Measurements from ENCODE around the gene CD177.
"Not testable (repeated sequence)": the region's sequence is repeated elsewhere in the genome, so short reads cannot be mapped to it uniquely, and the experiment has no call there.

Gene CD177

DNA sequence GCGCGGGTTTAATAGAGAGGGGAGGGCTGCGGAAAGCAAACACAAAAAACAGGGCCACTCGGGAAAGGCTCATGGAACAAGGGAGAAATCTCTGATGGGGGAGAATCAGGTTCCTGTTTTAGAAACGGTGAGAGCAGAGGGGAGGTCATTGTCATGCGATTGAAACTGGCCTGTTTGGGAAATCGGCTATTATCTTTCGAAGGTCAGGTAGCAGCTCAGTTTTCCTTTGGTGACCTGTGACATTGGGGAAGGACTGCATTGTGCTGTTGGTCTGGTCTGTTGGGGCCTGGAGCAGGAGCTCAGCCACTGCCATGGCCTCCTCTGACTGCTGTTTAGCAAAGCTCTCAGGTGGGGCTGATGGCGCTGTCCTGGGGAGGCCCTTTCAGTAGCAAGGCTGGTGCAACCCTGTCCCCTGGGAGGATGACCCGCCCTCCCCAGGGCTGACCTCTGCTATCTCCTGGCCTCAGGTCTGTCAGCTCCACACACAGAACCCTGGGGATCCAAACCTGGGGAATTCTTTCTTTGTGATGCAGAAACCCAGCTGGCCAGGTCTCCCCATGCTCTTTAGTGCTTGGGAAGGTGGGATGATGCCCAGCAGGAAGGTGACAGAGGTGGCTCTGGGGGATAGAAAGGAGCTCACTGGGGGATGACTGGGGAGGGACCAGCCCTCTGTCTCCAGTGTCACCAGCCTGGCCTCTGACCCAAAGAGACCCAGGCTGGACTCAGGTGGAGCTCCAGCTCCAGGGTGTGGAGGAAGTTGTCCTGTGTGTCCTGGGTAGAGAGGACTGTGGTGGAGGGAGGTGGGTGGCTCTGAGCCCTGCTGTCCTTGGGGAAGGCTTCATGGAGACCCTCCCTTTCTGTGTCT, 21.2 kb upstream of the CD177 start:
- no peak for DNase-seq

DNA sequence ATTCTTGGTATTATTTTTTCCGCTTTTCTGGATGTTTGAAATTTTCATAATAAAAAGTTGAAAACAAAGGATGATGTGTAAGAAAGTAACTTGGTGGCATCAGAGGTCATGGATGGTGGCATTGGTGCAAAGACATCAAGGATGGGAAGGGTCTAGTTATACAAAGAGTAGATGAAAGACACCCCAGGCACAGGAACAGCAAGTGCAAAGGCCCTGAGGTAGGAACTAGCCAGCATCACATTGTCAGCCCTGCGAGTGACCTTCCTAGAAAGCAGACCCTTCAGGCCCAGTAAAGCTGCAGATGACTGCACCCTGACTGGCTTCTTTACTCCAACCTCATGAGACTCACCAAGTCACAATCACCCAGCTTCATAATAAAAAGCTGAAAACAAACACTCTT, 17.0 kb upstream of the CD177 start:
- DNase-seq, result not testable (repeated sequence)

DNA sequence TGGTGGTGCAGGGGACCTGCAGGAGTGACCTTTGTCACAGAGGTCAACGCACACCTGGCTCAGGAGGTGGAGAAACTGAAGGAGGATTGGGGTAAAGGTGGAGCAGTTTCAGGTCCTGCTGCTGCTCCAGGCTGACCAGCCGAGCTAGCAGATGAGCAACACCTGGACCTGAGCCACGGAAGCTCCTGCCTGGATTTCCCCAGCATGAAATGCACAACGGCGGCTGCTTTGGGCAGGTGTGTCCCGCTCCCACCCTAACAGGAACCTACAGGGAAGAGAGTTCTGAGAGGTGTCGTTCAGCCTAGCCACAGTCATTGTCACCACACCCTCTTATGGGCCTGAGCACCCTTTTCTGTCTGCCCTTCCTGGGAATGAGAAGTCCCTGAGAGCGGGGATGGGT, 15.7 kb upstream of the CD177 start:
- no peak for DNase-seq

DNA sequence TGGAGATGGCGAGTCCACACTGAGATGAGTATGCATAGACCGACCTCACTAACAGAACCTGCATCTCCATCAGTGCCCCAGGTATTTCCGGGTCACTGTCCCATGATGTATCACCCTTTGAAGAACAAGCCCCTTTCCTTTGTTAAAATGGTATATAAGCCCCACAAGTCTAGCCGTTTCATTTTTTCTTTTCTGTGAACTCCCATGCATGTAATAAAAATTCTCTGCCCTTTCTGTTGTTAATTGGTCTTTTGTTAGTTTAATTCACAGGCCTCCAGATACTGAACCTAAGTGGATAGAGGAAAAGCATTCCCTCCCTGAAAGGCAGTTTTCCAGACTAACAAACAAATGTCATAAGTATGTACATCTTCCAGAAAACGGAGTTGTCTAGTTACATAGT, 15.0 kb upstream of the CD177 start:
- no peak for DNase-seq

DNA sequence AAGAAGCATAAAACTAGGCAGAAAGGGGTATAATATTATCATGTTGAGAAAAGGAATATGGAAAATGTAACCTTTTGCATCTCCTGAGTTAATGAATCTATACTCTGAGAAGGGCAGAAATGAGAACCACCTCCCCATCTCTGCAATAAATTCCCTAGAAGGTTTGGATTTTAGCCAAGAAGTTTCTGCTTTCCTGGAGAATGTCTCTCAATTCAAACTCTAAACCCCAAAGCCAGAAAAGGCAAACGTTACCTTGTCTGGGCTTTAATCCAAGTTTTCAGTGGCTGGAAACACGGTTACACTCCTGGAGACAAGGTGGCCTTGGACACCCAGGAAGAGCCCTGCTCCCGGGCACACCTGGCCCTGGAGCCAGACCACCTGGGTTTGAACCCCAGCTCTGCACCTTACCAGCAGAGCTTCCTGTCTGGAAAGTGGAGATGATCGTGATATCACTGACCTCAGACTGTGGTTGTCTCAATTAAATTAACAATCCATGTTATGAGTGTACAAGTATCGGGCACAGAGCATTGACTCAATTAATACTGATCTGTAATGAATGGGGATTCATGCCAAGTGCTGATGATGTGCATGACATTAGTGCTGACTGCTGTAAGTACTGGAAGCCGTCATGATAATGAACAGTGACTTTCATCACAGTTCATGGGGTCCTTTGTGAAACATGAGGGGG, 14.1 kb upstream of the CD177 start:
- DNase-seq, result not testable (repeated sequence)

DNA sequence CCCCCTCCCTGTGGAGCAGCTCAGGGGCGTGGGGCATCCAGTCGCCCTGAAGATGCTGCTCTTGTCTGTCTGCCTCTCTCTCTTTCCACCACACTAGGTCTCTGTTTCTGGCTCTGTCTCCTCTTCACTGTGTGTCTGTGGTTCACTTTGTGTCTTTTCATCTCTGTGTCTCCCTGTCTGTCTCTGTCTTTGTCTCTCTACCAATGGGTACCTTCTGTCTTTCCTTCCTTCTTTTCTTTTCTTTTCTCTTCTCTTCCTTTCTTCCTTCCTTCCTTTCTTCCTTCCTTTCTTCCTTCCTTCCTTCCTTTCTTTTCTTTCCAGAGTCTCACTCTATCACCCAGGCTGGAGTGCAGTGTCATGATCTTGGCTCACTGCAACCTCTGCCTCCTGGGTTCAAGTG, 13.4 kb upstream of the CD177 start:
- DNase-seq, result not testable (repeated sequence)

DNA sequence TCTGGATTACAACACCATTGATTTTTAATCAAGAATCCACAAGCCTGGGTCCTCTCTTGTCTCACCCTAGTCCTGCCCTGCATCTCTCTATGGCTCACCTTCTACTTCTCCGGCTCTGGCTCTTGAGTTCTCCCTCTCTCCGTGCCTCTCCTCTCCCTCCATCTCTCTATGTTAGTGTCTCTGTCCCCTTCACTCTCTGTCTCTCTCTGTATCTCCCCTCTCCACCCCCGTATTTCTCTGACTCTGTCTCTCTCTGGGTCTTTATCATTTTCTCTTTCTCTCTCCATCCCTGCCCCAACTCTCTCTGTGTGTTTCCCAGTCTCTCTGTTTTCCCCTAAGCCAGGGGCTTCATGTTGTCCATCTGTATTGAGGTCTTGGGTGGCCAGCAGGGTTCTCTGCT, 12.4 kb upstream of the CD177 start:
- not testable (repeated sequence) for DNase-seq

DNA sequence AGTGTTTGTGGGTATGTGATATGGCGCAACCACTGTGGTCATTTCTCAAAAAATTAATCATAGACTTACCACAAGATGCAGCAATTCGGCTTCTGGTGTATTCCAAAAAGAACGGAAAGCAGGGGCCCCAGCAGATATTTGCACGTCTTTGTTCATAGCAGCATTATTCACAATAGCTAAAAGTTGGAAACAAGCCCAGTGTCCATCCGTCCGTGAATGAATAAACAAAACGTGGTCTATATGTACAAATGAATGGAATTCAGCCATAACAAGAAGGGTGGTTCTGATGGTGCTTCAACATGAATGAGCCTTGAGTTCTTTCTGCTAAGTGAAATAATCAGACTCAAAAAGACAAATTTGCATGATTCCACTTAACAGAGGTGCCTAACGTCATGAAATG, 11.4 kb upstream of the CD177 start:
- not testable (repeated sequence) for DNase-seq

DNA sequence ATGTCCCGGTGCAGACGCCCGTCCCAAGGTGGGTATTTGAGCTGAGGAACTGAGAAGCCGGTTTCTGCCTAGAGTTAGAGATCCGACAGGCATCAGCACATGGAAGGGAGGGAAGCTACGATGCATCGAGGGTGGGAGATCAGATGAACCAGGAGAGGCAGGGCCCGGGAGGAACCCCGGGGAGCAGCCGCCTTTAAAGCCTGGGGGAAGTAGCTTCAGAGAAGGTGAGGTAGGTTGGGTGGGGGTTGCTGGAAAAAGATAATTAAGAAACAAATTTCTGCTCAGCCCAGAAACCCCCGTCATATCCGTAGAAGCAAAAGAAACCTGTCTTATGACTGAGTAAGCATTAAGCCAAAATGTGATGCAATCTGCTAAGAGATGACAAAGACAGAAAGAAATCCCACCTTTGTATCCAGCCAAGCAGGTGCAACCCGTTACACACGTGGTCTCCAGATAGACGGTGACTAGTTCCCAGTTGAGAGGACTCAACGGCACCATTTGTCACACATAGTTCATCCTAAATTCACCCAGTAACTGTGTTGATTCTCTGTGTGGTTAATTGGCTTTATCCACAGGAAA, 9.1 kb upstream of the CD177 start:
- not testable (repeated sequence) for DNase-seq

DNA sequence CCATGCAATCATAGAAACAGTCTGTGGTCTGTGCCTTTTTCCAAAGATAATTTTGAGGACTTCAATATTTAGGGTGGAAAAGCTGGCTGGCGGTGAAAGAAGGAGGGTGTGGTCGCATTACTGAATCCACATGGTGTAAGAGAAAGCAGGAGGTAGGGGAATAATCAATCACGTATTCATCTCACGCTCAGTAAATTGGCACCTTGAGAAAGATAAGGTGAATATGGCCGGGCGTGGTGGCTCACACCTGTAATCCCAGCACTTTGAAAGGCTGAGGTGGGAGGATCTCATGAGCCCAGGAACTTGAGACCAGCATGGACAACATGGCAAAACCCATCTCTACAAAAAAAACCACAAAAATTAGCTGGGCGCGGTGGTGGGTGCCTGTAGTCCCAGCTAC, 3.7 kb upstream of the CD177 start:
- DNase-seq, result not testable (repeated sequence)

DNA sequence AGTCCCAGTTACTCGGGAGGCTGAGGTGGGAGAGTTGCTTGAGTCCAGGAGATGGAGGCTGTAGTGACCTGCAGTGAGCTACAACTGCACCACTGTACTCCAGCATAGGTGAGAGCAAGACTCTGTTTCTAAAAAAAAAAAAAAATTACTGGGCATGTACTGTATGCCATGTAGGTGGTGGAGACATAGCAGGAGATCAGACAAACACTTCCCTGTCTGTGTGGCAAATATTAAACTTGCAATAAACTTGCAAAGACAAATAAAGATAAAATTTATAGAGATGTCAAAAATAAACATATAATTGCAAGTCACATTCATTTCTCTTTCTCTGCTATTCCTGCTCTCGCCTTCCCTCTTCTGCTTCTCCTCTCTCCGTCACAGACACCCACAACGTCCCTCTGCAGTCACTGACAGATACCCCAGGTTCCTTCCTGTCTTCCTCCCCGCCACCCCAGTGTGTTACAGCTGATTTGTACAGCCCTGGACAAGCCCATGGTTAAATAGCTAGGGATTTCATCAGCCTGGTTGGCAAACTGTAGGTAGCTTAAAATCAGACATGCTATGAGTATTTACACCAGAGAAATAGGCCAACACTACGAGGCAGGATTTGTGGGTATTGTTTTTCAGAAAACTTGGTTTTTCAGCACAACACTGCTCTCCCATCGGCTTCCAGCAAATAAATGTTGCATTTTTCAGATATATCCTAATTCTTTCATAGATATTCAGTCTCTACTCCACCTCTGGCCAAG, 1.3 kb upstream of the CD177 start:
- no peak for DNase-seq

DNA sequence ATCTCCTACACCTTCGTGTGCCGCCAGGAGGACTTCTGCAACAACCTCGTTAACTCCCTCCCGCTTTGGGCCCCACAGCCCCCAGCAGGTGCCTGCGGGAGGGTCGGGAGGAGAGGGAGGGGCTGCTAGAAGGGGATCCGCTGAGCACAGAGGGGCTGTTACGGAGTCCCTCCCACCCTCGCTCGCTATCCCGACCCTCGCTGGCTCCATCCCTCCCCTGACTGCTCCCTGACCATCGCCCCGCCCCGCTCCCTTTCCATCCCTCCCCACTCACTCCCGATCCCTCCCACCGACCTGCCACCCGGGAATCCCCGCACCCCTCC, 780 bp downstream of the CD177 start:
- DNase-seq, result no peak

DNA sequence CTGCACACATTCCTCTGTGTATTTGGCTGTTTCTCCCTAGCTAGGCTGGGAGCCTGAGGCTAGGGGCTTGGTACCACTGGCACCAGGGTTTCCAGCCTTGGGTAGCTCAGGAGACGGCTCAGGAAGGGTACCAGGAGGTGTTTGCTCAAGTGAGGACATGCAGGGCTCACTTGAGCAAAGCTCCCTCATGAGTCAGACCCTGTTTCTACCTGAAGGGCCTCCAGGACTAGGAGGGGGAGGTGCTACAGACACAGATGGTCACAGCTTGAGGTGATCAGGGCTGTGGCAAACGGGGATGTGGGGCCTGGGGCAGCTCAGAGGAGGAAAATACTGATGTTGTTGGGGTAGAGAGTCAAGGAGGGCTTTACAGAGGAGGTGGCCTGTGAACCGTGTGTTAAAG, 3.3 kb downstream of the CD177 start:
- not testable (repeated sequence) for DNase-seq

DNA sequence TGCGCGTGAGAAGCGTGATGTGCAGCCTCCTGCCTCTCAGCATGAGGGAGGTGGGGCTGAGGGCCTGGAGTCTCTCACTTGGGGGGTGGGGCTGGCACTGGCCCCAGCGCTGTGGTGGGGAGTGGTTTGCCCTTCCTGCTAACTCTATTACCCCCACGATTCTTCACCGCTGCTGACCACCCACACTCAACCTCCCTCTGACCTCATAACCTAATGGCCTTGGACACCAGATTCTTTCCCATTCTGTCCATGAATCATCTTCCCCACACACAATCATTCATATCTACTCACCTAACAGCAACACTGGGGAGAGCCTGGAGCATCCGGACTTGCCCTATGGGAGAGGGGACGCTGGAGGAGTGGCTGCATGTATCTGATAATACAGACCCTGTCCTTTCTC, 8.7 kb downstream of the CD177 start:
- no peak for DNase-seq

DNA sequence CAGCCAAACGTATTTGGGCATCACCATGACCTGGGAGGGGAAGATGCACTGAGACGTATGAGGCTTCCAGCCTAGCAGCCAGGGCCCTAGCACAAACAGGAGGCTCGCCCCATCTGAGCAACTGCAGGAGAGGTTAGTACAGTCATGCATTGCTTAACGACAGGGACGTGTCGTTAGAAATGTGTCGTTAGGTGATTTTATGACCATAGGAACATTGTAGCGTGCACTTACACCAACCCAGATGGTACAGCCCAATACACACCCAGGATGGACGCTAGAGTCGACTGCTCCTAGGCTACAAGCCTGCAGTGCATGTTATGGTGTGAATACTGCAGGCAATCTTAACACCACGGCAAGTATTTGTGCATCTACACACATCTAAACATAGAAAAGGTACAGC, 9.3 kb downstream of the CD177 start:
- DNase-seq, result no peak

DNA sequence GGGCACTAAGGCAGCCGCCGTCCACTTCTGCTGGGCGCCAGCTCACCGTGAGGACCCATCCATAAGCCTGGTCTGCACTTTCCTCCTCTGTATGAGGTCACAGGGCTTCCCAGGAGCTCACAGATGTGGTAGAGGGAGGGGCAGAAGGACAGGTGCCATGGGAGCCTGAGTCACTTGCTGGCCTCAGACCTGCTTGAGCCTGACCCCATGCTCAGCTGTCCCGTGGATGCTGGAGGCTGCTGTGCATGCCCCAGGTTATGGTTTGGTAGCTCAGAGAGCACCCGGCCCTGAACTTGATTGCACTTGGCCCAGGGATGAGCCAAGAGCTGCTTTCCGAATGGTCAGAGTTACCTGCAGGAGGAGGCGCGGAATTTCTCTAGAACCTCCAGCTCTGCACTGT, 12.2 kb downstream of the CD177 start:
- DNase-seq, result not testable (repeated sequence)

DNA sequence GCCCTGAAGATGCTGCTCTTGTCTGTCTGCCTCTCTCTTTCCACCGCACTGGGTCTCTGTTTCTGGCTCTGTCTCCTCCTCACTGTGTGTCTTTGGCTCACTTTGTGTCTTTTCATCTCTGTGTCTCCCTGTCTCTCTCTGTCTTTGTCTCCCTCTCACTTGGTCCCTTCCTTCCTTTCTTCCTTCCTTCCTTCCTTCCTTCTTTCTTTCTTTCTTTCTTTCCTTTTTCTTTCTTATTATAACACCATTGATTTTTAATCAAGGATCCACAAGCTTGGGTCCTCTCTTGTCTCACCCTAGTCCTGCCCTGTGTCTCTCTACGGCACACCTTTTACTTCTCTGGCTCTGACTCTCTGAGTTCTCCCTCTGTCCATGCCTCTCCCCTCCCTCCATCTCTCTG, 14.3 kb downstream of the CD177 start:
- no peak for DNase-seq

DNA sequence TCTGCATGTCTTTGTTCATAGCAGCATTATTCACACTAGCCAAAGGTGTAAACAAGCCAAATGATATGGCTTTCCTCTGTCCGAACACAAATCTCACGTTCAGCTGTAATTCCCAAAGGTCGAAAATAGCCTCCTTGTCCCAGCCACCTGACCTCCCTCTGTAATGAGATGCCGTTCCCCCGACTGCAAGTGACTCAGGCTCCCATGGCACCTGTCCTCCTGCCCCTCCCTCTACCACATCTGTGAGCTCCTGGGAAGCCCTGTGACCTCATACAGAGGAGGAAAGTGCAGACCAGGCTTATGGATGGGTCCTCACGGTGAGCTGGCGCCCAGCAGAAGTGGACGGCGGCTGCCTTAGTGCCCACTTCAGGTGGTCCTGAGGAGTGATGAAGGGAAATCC, 15.4 kb downstream of the CD177 start:
- DNase-seq, result not testable (repeated sequence)

DNA sequence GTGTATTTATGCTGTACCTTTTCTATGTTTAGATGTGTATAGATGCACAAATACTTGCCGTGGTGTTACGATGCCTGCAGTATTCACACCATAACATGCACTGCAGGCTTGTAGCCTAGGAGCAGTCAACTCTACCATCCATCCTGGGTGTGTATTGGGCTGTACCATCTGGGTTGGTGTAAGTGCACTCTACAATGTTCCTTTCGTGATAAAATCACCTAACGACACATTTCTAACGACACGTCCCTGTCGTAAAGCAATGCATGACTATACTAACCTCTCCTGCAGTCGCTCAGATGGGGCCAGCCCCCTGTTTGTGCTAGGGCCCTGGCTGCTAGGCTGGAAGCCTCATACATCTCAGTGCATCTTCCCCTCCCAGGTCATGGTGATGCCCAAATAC, 18.4 kb downstream of the CD177 start:
- DNase-seq, result no peak

DNA sequence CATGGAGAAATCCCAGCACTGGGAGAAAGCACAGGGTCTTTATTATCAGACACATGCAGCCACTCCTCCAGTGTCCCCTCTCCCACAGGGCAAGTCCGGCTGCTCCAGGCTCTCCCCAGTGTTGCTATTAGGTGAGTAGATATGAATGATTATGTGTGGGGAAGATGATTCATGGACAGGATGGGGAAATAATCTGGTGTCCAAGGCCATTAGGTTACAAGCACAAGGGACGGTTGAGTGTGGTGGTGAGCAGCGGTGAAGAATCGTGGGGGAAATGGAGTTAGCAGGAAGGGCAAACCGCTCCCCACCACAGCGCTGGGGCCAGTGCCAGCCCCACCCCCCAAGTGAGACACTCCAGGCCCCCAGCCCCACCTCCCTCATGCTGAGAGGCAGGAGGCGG, 19.0 kb downstream of the CD177 start:
- DNase-seq, result no peak

DNA sequence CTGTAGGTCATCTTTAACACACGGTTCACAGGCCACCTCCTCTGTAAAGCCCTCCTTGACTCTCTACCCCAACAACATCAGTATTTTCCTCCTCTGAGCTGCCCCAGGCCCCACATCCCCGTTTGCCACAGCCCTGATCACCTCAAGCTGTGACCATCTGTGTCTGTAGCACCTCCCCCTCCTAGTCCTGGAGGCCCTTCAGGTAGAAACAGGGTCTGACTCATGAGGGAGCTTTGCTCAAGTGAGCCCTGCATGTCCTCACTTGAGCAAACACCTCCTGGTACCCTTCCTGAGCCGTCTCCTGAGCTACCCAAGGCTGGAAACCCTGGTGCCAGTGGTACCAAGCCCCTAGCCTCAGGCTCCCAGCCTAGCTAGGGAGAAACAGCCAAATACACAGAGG, 24.1 kb downstream of the CD177 start:
- not testable (repeated sequence) for DNase-seq

DNA sequence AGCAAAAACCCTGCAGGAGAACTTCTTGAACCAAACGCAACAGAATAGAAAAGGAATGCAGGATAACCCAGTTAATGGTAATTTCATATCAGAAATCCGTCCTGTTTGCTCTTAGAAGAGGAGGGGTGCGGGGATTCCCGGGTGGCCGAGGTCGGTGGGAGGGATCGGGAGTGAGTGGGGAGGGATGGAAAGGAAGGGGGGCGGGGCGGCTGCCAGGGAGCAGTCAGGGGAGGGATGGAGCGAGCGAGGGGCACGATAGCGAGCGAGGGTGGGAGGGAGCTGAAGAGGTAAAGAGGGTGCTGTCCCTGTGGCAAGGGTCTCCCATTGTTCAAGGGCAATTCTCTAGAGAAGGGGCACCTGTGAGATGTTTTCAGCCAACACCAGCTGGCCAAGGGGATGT, 26.5 kb downstream of the CD177 start:
- DNase-seq, result no peak
